Liver (tissue), 9 donors: Measurements from ENCODE around the gene FIP1L1. TPM values are rescaled to one million over a fixed set of nuclear protein-coding genes. Genes with fewer than 3 reads are reported as not detected.
A peak's percentile ranks its signal among the peaks of the same experiment; 100 is the strongest.
"Not testable (repeated sequence)": the region's sequence is repeated elsewhere in the genome, so short reads cannot be mapped to it uniquely, and the experiment has no call there.

Experiments used
- DNase-seq: peaks from one replicate; pipeline ENCODE4 v3.0.0-alpha.2; 2017; ENCODE audit warnings: low spot score
- H3K27ac ChIP-seq, 2 donors: one replicate each; pipeline ENCODE4 v1.7.0; 2013; ENCODE audit warnings: inconsistent platforms in 2 of 2, low read length in 2 of 2, control low read depth in 1 of 2, low read depth in 1 of 2, mild to moderate bottlenecking in 1 of 2
- H3K27me3 ChIP-seq, 4 donors: one replicate each; pipeline versions ENCODE4 v1.6.1 to v1.7.0; 2013; ENCODE audit warnings: low read length in 3 of 4, inconsistent platforms in 1 of 4, mild to moderate bottlenecking in 1 of 4, moderate library complexity in 1 of 4; ENCODE audit not compliant: control insufficient read depth in 4 of 4, insufficient read depth in 4 of 4
- H3K36me3 ChIP-seq, 4 donors: one replicate each; pipeline versions ENCODE4 v1.6.1 to v1.7.0; 2013; ENCODE audit warnings: low read length in 3 of 4, mild to moderate bottlenecking in 3 of 4, low read depth in 1 of 4, moderate library complexity in 1 of 4; ENCODE audit not compliant: control insufficient read depth in 4 of 4, insufficient read depth in 3 of 4
- H3K4me1 ChIP-seq, 4 donors: one replicate each; pipeline versions ENCODE4 v1.6.1 to v1.7.0; 2013; ENCODE audit warnings: low read length in 3 of 4, mild to moderate bottlenecking in 3 of 4, moderate library complexity in 1 of 4; ENCODE audit not compliant: control insufficient read depth in 4 of 4, insufficient read depth in 4 of 4
- H3K4me3 ChIP-seq, 3 donors: one replicate each; pipeline versions ENCODE4 v1.6.1 to v1.7.0; 2013; ENCODE audit warnings: low read length in 3 of 3, control low read depth in 1 of 3, low read depth in 1 of 3, mild to moderate bottlenecking in 1 of 3
- H3K9ac ChIP-seq, 2 donors: one replicate each; pipeline ENCODE4 v1.7.0; 2013; ENCODE audit warnings: low read length in 2 of 2, mild to moderate bottlenecking in 2 of 2, moderate library complexity in 2 of 2, control low read depth in 1 of 2, low read depth in 1 of 2
- H3K9me3 ChIP-seq, 4 donors: one replicate each; pipeline versions ENCODE4 v1.6.1 to v1.7.0; 2013; ENCODE audit warnings: low read length in 3 of 4; ENCODE audit not compliant: control insufficient read depth in 4 of 4
- EGR1 ChIP-seq, 2 donors: IDR thresholded peaks; 2 replicates each; pipeline ENCODE4 v1.6.1; 2016 to 2018; ENCODE audit warnings: antibody characterized with exemption in 2 of 2, low read depth in 2 of 2
- FOXA1 ChIP-seq: IDR thresholded peaks from 2 replicates; pipeline ENCODE4 v1.6.1; 2016; ENCODE audit warnings: antibody characterized with exemption
- FOXA2 ChIP-seq: IDR thresholded peaks from 2 replicates; pipeline ENCODE4 v1.6.1; 2016; ENCODE audit warnings: antibody characterized with exemption
- GABPA ChIP-seq, 2 donors: IDR thresholded peaks in 1 of 2; conservative IDR thresholded peaks in 1 of 2; 2 replicates each; pipeline ENCODE4 v1.6.1; 2016; ENCODE audit warnings: antibody characterized with exemption in 2 of 2, mild to moderate bottlenecking in 1 of 2, moderate library complexity in 1 of 2
- HNF4A ChIP-seq, 2 donors: conservative IDR thresholded peaks; 2 replicates each; pipeline ENCODE4 v1.6.1; 2016; ENCODE audit warnings: antibody characterized with exemption in 2 of 2, mild to moderate bottlenecking in 2 of 2
- HNF4G ChIP-seq: IDR thresholded peaks from 2 replicates; pipeline ENCODE4 v1.6.1; 2016; ENCODE audit warnings: antibody characterized with exemption
- JUND ChIP-seq, 2 donors: IDR thresholded peaks; 2 replicates each; pipeline ENCODE4 v1.6.1; 2016; ENCODE audit warnings: antibody characterized with exemption in 2 of 2
- NR2F2 ChIP-seq: IDR thresholded peaks from 2 replicates; pipeline ENCODE4 v1.6.1; 2016; ENCODE audit warnings: antibody characterized with exemption
- RAD21 ChIP-seq, 2 donors: IDR thresholded peaks; 2 replicates each; pipeline ENCODE4 v1.6.1; 2016; ENCODE audit warnings: antibody characterized with exemption in 2 of 2, mild to moderate bottlenecking in 2 of 2
- RXRA ChIP-seq, 2 donors: IDR thresholded peaks; 2 replicates each; pipeline ENCODE4 v1.6.1; 2017 to 2018; ENCODE audit warnings: antibody characterized with exemption in 2 of 2, mild to moderate bottlenecking in 1 of 2
- SP1 ChIP-seq: IDR thresholded peaks from 2 replicates; pipeline ENCODE4 v1.6.1; 2018; ENCODE audit warnings: antibody characterized with exemption, mild to moderate bottlenecking
- TAF1 ChIP-seq: conservative IDR thresholded peaks from 2 replicates; pipeline ENCODE4 v1.6.1; 2016; ENCODE audit warnings: antibody characterized with exemption, mild to moderate bottlenecking
- YY1 ChIP-seq: IDR thresholded peaks from 2 replicates; pipeline ENCODE4 v1.6.1; 2016; ENCODE audit warnings: antibody characterized with exemption, mild to moderate bottlenecking
- WGBS: extraction: QIAGEN DNeasy Blood & Tissue Kit; methylation state at CpG from one replicate; pipeline ENCODE4 v1.1.7; 2013; 5-methylcytosine and 5-hydroxymethylcytosine counted together
- polyA plus RNA-seq, 2 donors: library from polyadenylated mRNA; stranded (reverse) in 1 of 2; unstranded in 1 of 2; fragments of 200-250 nt in 1 of 2; fragments of >200 nt in 1 of 2; fragmentation: Nextera tagmentation in 1 of 2; extraction: Ambion mirVana in 1 of 2; gene quantifications; one replicate each; pipeline versions ENCODE4 v1.2.1 to v1.2.3, GENCODE V29; 2013 to 2015
- total RNA-seq, 2 donors: library from RNA; depleted of rRNA; stranded (reverse); fragments of >200 nt; gene quantifications; one replicate each; pipeline ENCODE4 v1.2.3, GENCODE V29; 2014
- TF ChIP-seq, protein P1 (sequence below): IDR thresholded peaks from 2 replicates; pipeline ENCODE4 v1.6.1; 2016; ENCODE audit warnings: antibody characterized with exemption
- TF ChIP-seq, protein P2 (sequence below): IDR thresholded peaks from 2 replicates; pipeline ENCODE4 v1.6.1; 2016; ENCODE audit warnings: antibody characterized with exemption, mild to moderate bottlenecking
- TF ChIP-seq, protein P3 (sequence below): fragments of 150-350 bp; IDR thresholded peaks from 2 replicates; pipeline ENCODE4 v1.5.1; 2017; ENCODE audit warnings: improper control_type of control experiment, low read depth, low read length; ENCODE audit not compliant: missing input control
- TF ChIP-seq, protein P4 (sequence below): IDR thresholded peaks from 2 replicates; pipeline ENCODE4 v1.6.1; 2016; ENCODE audit warnings: antibody characterized with exemption
- TF ChIP-seq, protein P5 (sequence below): IDR thresholded peaks from 2 replicates; pipeline ENCODE4 v1.6.1; 2016; ENCODE audit warnings: antibody characterized with exemption
- donor health status: healthy.
- donor health status: healthy.
- donor health status: healthy.
- donor health status: healthy.
- donor health status: healthy.

Gene FIP1L1
- total and polyA plus RNA-seq, 4 donors = 12.2 to 30.3 (median 18.4) TPM

GRCh38 chr4:53346392-53346791, 31.0 kb upstream of the FIP1L1 start:
- 34% methylated on average over 2 of the region's 2 CpGs for WGBS
- peak in 1 of 2 donors; percentile 63 for TF ChIP-seq RXRA (IDR thresholded peaks at IDR 0.05)
- peak; percentile 59 to 91 for TF ChIP-seq HNF4A (conservative IDR thresholded peaks at IDR 0.05)
- TF ChIP-seq SP1 = peak; percentile 19
- not testable (repeated sequence) for H3K27me3 ChIP-seq, H3K4me3 ChIP-seq, H3K27ac ChIP-seq, H3K9ac ChIP-seq, H3K36me3 ChIP-seq, DNase-seq, H3K4me1 ChIP-seq, H3K9me3 ChIP-seq

GRCh38 chr4:53346920-53347852, 30.3 kb upstream of the FIP1L1 start:
- H3K4me1 ChIP-seq = peaks cover 0 to 2% (median 1%) of the 10 kb centered on the region in 4 donors
- peaks cover 0 to 4% (median 1%) of the 10 kb centered on the region in 4 donors for H3K36me3 ChIP-seq
- H3K4me3 ChIP-seq = no peak overlapping the region
- DNase-seq = no peak
- no peaks in the 10 kb centered on the region for H3K27me3 ChIP-seq
- H3K27ac ChIP-seq = no peak overlapping the region
- H3K9me3 ChIP-seq = no peaks in the 10 kb centered on the region
- H3K9ac ChIP-seq = no peak overlapping the region
- TF ChIP-seq HNF4G (no peak), GABPA (IDR thresholded peaks at IDR 0.05 in 1 of 2, conservative IDR thresholded peaks at IDR 0.05 in 1 of 2) (no peak), YY1 (no peak), SP1 (no peak), FOXA2 (no peak)
- TF ChIP-seq, protein P1, sequence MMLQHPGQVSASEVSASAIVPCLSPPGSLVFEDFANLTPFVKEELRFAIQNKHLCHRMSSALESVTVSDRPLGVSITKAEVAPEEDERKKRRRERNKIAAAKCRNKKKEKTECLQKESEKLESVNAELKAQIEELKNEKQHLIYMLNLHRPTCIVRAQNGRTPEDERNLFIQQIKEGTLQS = no peak
- WGBS = 84% methylated on average over 5 of the region's 5 CpGs

DNA sequence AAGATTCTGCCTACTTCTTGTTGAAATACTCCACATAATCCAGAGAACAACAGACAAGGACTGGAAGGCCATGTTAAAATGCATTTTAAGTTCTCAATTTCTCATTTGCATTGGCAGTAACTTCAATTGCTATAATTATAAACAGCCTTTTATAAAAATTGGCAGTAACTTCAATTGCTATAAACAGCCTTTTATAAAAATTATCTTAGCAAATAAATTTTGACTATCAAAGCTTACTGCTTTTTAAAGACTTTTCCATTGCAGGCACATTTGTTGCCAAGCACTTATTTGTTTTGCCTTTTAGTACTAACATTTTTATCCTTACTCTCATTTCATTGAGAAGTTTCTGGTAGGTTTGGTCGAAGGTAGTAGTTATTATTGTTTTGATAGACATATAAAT, 29.4 kb upstream of the FIP1L1 start:
- 88% methylated on average over 1 of the region's 1 CpG for WGBS

More for the DNA sequence above, 29.4 kb upstream of the FIP1L1 start:
- Histone ChIP-seq H3K9me3 (no peaks in the 10 kb centered on the region), H3K27me3 (no peaks in the 10 kb centered on the region), H3K4me1 (peaks cover 0 to 2% (median 1%) of the 10 kb centered on the region in 4 donors), H3K4me3 (no peak overlapping the region), H3K27ac (no peak overlapping the region), H3K9ac (no peak overlapping the region), H3K36me3 (peaks cover 0 to 8% (median 2%) of the 10 kb centered on the region in 4 donors)
- no peak for DNase-seq
- TF ChIP-seq JUND (IDR thresholded peaks at IDR 0.05) = no peak
- no peak for TF ChIP-seq RAD21 (IDR thresholded peaks at IDR 0.05)
- TF ChIP-seq RXRA (IDR thresholded peaks at IDR 0.05) = no peak
- TF ChIP-seq, protein P2, sequence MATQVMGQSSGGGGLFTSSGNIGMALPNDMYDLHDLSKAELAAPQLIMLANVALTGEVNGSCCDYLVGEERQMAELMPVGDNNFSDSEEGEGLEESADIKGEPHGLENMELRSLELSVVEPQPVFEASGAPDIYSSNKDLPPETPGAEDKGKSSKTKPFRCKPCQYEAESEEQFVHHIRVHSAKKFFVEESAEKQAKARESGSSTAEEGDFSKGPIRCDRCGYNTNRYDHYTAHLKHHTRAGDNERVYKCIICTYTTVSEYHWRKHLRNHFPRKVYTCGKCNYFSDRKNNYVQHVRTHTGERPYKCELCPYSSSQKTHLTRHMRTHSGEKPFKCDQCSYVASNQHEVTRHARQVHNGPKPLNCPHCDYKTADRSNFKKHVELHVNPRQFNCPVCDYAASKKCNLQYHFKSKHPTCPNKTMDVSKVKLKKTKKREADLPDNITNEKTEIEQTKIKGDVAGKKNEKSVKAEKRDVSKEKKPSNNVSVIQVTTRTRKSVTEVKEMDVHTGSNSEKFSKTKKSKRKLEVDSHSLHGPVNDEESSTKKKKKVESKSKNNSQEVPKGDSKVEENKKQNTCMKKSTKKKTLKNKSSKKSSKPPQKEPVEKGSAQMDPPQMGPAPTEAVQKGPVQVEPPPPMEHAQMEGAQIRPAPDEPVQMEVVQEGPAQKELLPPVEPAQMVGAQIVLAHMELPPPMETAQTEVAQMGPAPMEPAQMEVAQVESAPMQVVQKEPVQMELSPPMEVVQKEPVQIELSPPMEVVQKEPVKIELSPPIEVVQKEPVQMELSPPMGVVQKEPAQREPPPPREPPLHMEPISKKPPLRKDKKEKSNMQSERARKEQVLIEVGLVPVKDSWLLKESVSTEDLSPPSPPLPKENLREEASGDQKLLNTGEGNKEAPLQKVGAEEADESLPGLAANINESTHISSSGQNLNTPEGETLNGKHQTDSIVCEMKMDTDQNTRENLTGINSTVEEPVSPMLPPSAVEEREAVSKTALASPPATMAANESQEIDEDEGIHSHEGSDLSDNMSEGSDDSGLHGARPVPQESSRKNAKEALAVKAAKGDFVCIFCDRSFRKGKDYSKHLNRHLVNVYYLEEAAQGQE = no peak
- TF ChIP-seq, protein P1 = no peak
- TF ChIP-seq GABPA (IDR thresholded peaks at IDR 0.05 in 1 of 2, conservative IDR thresholded peaks at IDR 0.05 in 1 of 2) = no peak
- no peak for TF ChIP-seq FOXA1
- no peak for TF ChIP-seq NR2F2
- TF ChIP-seq HNF4A (conservative IDR thresholded peaks at IDR 0.05) = no peak
- no peak for TF ChIP-seq YY1
- TF ChIP-seq, protein P3, sequence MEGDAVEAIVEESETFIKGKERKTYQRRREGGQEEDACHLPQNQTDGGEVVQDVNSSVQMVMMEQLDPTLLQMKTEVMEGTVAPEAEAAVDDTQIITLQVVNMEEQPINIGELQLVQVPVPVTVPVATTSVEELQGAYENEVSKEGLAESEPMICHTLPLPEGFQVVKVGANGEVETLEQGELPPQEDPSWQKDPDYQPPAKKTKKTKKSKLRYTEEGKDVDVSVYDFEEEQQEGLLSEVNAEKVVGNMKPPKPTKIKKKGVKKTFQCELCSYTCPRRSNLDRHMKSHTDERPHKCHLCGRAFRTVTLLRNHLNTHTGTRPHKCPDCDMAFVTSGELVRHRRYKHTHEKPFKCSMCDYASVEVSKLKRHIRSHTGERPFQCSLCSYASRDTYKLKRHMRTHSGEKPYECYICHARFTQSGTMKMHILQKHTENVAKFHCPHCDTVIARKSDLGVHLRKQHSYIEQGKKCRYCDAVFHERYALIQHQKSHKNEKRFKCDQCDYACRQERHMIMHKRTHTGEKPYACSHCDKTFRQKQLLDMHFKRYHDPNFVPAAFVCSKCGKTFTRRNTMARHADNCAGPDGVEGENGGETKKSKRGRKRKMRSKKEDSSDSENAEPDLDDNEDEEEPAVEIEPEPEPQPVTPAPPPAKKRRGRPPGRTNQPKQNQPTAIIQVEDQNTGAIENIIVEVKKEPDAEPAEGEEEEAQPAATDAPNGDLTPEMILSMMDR = no peak
- TF ChIP-seq FOXA2 = no peak
- no peak for TF ChIP-seq HNF4G
- no peak for TF ChIP-seq TAF1
- TF ChIP-seq, protein P4, sequence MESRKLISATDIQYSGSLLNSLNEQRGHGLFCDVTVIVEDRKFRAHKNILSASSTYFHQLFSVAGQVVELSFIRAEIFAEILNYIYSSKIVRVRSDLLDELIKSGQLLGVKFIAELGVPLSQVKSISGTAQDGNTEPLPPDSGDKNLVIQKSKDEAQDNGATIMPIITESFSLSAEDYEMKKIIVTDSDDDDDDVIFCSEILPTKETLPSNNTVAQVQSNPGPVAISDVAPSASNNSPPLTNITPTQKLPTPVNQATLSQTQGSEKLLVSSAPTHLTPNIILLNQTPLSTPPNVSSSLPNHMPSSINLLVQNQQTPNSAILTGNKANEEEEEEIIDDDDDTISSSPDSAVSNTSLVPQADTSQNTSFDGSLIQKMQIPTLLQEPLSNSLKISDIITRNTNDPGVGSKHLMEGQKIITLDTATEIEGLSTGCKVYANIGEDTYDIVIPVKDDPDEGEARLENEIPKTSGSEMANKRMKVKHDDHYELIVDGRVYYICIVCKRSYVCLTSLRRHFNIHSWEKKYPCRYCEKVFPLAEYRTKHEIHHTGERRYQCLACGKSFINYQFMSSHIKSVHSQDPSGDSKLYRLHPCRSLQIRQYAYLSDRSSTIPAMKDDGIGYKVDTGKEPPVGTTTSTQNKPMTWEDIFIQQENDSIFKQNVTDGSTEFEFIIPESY = no peak
- TF ChIP-seq, protein P5, sequence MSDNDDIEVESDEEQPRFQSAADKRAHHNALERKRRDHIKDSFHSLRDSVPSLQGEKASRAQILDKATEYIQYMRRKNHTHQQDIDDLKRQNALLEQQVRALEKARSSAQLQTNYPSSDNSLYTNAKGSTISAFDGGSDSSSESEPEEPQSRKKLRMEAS = no peak
- TF ChIP-seq EGR1 (IDR thresholded peaks at IDR 0.05; ENCODE audit: low read depth in 2 of 2) = no peak
- no peak for TF ChIP-seq SP1
